GM10847 (cell line): ENCODE results near the gene B3GNT9.

Source experiments
- POLR2A ChIP-seq: IDR thresholded peaks from 2 replicates; pipeline ENCODE4 v1.6.1; 2011; ENCODE audit not compliant: insufficient read length; ENCODE audit errors: extremely low read depth

Gene B3GNT9

DNA sequence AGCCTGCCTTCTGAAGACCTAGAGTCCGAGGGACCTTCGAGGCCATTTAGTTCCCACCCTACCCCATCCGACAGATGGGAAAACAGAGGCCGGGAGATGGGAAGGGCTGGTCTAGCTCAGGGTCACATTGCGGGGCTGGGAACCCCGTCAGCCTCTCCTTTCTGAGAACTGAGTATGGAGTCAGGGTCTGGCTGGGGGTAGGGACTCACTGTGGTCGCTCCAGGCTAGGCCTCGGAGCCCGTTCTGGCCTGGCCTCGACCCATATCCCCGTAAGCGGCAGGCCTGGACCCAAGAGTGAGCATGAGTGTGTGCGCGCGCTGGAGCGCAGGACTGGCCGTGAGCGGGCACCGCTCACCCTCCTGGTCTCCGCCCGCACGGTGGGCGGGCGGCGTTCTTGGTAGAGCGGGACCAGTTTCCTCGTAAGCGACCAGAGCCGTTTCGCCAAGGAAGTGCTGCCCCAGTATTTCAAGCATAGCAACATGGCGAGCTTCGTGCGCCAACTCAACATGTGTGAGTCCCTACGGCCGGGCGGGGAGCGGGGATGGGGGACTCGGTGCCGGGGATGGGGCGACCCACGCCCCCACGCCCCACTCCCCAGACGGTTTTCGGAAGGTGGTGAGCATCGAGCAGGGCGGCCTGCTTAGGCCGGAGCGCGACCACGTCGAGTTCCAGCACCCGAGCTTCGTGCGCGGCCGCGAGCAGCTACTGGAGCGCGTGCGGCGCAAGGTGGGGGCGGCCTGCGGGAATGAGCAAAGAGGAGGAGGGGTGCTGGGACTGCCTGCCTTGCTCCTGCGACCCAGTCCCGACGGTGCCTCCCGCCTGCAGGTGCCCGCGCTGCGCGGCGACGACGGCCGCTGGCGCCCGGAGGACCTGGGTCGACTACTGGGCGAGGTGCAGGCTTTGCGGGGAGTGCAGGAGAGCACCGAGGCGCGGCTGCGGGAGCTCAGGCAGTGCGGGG, 14.6 kb upstream of the B3GNT9 start:
- no peak for TF ChIP-seq POLR2A

GRCh38 chr16:67164599-67165061, 13.8 kb upstream of the B3GNT9 start, which contains the start of gene HSF4:
HSF4 (plus strand) TSS chr16:67164745; CDS start chr16:67164812, 67 bp downstream.
- TF ChIP-seq POLR2A, result no peak

DNA sequence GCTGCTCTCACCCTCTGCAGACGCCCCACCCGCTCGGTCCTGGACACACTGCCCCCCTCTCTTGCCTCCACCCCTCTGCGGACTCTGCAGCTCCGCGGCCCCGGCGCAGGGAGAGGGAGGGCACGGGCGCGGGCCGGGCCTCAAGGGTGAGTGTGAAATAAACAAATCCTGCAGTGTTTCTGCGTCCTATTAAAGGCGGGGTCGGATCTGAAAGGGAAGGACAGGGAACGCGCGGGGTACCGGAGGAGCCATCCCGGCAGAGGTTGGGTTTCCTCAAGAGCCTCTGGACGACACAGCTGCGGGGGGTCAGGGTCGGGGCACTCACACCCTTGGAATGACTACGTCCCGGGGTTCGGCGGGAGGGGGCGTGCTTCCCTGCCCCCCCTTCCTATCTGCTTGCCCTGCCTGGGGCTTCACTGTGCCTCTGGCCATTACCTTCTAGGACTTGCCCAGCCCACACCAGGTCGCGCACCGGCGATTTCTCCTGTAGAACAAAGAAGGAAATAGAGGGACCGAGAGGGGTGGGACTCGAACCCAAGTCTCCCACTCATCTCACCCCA, 13.3 kb upstream of the B3GNT9 start:
- no peak for TF ChIP-seq POLR2A

- TF ChIP-seq POLR2A, result no peak
These were observed 12.6 kb upstream of the B3GNT9 start for GRCh38 chr16:67163164-67163998.

GRCh38 chr16:67162506-67163163, 11.8 kb upstream of the B3GNT9 start:
- no peak for TF ChIP-seq POLR2A

DNA sequence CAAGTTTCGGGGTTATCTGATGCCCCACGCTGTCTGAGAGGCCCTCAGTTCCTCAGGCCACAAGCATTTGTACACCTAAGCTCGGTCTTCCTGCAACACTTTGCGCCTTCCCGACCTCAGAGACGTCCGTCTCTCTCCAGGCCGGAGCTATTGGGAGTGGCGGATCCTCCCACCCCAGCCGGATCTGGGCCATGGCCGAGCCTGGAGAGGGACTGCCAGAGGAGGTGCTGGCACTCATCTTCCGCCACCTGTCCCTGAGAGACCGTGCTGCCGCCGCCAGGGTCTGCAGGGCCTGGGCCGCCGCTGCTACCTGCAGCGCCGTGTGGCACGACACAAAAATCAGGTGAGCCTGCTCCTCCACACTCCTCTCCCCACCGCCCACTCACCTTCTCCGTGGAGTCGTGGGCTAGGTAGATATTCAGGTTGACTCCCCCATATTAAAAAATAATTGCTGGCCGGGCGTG, 10.8 kb upstream of the B3GNT9 start:
- TF ChIP-seq POLR2A, result no peak

DNA sequence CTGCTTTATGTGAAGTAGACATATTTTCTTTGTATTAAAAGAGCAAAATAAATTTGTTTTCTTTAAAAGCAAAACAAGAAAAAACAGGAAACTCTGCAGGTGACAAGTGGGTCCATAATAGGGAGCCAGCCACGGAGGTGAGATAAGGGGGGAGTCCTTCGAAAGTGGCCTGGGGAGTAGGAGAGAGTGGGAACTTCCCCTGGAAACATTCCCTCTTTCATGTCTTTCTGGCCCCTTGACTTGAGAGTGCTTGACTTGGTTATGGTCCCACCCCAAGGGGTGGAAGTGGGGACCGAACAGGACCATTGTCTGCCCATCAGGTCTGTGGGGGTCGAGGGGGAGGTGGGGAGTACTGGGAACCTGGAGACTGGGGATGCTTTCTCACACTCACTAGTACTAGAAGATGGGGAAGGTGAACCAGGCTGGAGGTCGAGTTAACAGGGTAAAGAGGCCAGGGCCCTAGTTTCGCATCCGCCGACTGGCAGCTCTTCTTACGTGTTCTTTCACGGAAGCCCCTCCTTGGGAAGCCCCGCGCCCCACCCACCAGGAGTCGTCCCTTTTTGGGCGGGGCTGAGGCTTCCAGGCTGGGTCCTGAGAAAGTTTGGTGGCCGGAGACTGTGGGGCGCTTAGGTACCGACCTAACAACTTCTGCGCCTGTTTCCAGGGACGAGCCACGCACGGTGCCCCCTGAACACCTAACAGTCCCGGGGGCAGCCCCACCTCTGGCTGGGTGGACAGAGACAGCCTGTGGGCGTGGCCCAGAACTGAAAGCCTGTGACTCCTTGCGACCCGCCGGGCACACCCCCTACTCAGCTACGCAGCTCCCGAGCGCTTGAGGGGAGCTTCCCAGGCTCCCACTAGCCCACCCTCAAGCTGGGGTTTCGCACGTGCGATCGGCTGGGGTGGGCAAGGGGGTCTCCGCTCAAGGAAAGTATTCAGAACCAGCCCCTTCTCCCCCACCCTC, 8.1 kb upstream of the B3GNT9 start:
- TF ChIP-seq POLR2A, result no peak

DNA sequence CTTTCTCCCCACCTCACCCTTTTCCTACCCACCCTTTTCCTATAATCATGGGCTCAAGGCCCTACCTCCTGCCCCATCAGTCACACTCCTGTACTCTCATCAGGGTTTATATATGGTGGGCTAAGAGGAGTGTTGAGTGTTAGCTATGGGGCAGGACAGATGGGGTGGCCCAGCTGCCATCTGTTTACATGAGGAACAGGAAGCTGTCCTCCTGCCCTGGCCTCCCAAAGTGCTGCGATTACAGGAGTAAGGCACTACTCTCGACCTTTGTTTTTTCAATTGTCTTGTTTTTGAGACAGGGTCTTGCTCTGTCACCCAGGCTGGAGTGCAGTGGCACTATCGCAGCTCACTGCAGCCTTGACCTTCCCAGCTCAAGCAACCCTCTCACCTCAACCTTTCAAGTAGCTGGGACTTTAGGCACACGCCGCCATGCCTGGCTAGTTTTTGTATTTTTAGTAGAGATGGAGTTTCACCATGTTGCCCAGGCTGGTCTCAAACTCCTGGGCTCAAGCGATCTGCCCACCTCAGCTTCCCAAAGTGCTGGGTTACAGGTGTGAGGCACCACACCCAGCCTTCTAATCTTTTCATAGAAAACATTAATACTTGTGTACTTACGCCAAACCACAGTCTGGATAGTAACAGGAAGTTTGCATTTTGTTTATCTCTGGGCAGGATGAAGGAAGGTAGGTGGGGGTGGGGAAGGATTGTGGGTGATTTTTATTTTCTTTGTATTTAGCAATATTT, 7.3 kb upstream of the B3GNT9 start:
- no peak for TF ChIP-seq POLR2A

DNA sequence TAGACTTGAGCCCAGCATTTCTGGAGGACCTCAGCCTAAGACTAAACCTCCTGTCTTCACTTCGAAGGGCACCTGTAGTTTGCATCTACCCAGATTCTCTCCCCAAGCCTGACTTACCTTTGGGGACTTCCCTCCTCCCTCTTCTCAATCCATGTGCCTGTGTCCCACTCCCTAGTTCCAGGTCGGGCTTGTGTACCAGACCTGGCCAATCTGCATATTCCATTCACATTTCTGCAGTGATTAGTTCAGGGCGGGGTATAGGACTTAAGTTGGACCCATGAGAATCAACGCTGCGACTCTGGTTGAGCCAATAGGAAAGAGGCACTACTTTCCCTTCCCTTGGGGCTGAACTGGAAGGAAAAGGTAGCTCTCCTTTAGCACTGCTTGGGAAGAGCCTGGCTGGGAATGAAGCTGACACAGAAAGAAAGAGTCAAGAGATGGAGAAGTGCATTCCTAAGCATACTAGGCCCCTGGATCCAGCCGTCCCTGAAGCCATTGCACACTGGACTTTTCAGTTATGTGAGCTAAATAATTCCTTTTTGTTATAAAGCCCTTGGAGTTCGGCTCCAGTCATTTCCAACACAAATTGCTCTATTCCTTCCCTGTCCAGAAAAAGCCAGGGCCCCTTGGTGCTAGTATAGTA, 6.4 kb upstream of the B3GNT9 start:
- no peak for TF ChIP-seq POLR2A

GRCh38 chr16:67156143-67156844, 5.5 kb upstream of the B3GNT9 start:
- TF ChIP-seq POLR2A, result no peak

DNA sequence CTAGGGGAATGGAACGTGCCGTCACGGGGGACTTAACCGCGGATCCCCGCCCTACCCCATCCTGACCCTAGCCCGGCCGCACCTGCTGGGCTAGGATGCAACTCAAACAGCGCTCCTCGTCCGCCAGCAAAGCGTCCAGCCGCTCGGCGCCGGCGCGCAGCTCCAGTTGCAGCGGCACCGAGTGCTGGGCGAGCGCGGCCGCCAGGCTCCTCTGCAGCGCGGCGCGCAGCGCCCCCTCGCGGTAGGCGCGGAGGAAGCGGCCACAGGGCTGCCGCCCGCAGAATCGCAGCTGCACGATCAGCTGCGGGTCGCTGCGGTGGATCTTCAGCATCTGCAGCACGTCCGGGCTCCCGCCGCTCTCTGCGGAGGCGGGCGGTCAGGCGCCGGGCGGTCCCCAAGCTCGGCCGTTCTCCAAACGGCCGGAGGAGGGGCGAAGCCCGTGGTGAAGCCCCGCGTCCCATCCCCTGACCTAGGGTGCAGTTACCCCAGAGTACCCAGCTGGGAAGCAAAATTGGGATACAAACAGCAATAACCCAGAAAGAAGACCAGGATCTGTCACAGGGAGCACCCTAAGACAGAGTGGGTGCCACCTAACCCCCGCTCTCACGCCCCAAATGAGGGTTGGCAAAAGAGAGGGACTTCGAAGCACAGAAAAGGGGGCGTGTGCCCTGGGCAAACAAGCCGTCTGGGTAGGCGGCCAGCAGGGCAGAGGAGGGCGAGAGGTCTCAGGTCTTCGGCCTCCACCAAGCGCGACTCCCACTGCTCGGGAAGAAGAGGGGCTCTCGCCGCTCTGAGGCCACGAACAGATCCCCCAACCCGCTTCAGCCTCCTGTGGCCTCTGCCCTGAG, 4.7 kb upstream of the B3GNT9 start:
- no peak for TF ChIP-seq POLR2A
